B cell (primary cell): ENCODE measurements around the gene USH2A.

Experiments used
- CTCF ChIP-seq: fragments of 200-600 bp; IDR thresholded peaks from one replicate; pipeline ENCODE4 v1.8.0; 2022; ENCODE audit warnings: antibody characterized with exemption, mild to moderate bottlenecking
- EZH2 ChIP-seq: IDR thresholded peaks from 2 replicates; pipeline ENCODE4 v1.6.1; 2012; ENCODE audit warnings: borderline replicate concordance, low read depth, mild to moderate bottlenecking, moderate library complexity, low read length; ENCODE audit not compliant: insufficient read depth, poor library complexity, severe bottlenecking

GRCh38 chr1:215824245-215824644, 599.0 kb downstream of the USH2A start:
- TF ChIP-seq CTCF: no peak
- TF ChIP-seq EZH2: no peak
